GM12878 (cell line): ENCODE measurements around the gene PRR14L. TPM values are rescaled to one million over a fixed set of nuclear protein-coding genes. Genes with fewer than 3 reads are reported as not detected.

ENCODE experiments used
- CTCF ChIP-seq, 3 experiments: IDR thresholded peaks in 2 of 3; conservative IDR thresholded peaks in 1 of 3; 2 replicates each; pipeline ENCODE4 v1.5.1; 2011; ENCODE audit warnings: low read depth in 3 of 3, low read length in 3 of 3, mild to moderate bottlenecking in 3 of 3, control low read depth in 2 of 3, moderate library complexity in 2 of 3, inconsistent platforms in 1 of 3, mixed read lengths in 1 of 3; ENCODE audit not compliant: control insufficient read depth in 2 of 3, insufficient read depth in 1 of 3; ENCODE audit errors: extremely low read depth in 1 of 3
- EED ChIP-seq: sonication (generic); IDR thresholded peaks from 2 replicates; pipeline ENCODE4 v1.6.1; 2016; ENCODE audit warnings: antibody characterized with exemption, low read depth
- ELK1 ChIP-seq: IDR thresholded peaks from 2 replicates; pipeline ENCODE4 v1.6.1; 2012; ENCODE audit warnings: low read depth, low read length, improper control_type of control experiment
- FOXK2 ChIP-seq: fragments of 450-650 bp; IDR thresholded peaks from 2 replicates; pipeline ENCODE4 v1.6.1; 2017; ENCODE audit warnings: mild to moderate bottlenecking, moderate library complexity
- GABPA ChIP-seq: IDR thresholded peaks from 2 replicates; pipeline ENCODE4 v1.6.1; 2014; ENCODE audit warnings: antibody characterized with exemption, low read depth, mild to moderate bottlenecking, inconsistent platforms
- IKZF1 ChIP-seq: fragments of 450-650 bp; conservative IDR thresholded peaks from 2 replicates; pipeline ENCODE4 v1.6.1; 2017; ENCODE audit warnings: antibody characterized with exemption, mild to moderate bottlenecking
- KDM1A ChIP-seq: fragments of 200-600 bp; sonication (generic); IDR thresholded peaks from 2 replicates; pipeline ENCODE4 v1.6.1; 2016; ENCODE audit warnings: borderline replicate concordance
- MEF2B ChIP-seq: fragments of 450-650 bp; IDR thresholded peaks from 2 replicates; pipeline ENCODE4 v1.6.1; 2018; ENCODE audit warnings: mild to moderate bottlenecking, moderate library complexity; ENCODE audit not compliant: partially characterized antibody, poor library complexity, severe bottlenecking
- MLLT1 ChIP-seq: fragments of 450-650 bp; IDR thresholded peaks from 2 replicates; pipeline ENCODE4 v1.6.1; 2016; ENCODE audit warnings: mild to moderate bottlenecking
- MXI1 ChIP-seq: fragments of 150-350 bp; IDR thresholded peaks from 2 replicates; pipeline ENCODE4 v1.6.1; 2011; ENCODE audit warnings: low read depth, mild to moderate bottlenecking, inconsistent platforms, low read length, improper control_type of control experiment
- NBN ChIP-seq: fragments of 450-650 bp; IDR thresholded peaks from 2 replicates; pipeline ENCODE4 v1.6.1; 2016
- NR2C1 ChIP-seq: fragments of 450-650 bp; IDR thresholded peaks from 2 replicates; pipeline ENCODE4 v1.6.1; 2017; ENCODE audit warnings: antibody characterized with exemption, mild to moderate bottlenecking, moderate library complexity
- POLR2AphosphoS2 ChIP-seq: IDR thresholded peaks from 2 replicates; pipeline ENCODE4 v1.6.1; 2011; ENCODE audit warnings: low read depth, mild to moderate bottlenecking, low read length, improper control_type of control experiment, moderate library complexity
- POLR2AphosphoS5 ChIP-seq: IDR thresholded peaks from 2 replicates; pipeline ENCODE4 v1.6.1; 2011; ENCODE audit warnings: mild to moderate bottlenecking, low read length, inconsistent platforms
- RAD51 ChIP-seq: fragments of 450-650 bp; IDR thresholded peaks from 2 replicates; pipeline ENCODE4 v1.6.1; 2016; ENCODE audit warnings: moderate library complexity, mild to moderate bottlenecking, inconsistent platforms
- RFX5 ChIP-seq: IDR thresholded peaks from 2 replicates; pipeline ENCODE4 v1.6.1; 2011; ENCODE audit warnings: low read depth, low read length, improper control_type of control experiment
- SMAD1 ChIP-seq: fragments of 450-650 bp; IDR thresholded peaks from 2 replicates; pipeline ENCODE4 v1.6.1; 2018; ENCODE audit warnings: mild to moderate bottlenecking, low read depth; ENCODE audit not compliant: partially characterized antibody
- SPI1 ChIP-seq: IDR thresholded peaks from 2 replicates; pipeline ENCODE4 v1.6.1; 2011; ENCODE audit warnings: low read depth, mild to moderate bottlenecking, low read length, moderate library complexity, borderline replicate concordance; ENCODE audit not compliant: insufficient read depth
- SREBF1 ChIP-seq: IDR thresholded peaks from 2 replicates; pipeline ENCODE4 v1.6.1; 2012; ENCODE audit warnings: mild to moderate bottlenecking, low read length
- SREBF2 ChIP-seq: IDR thresholded peaks from 2 replicates; pipeline ENCODE4 v1.6.1; 2012; ENCODE audit warnings: mild to moderate bottlenecking, low read length
- SRF ChIP-seq, 2 experiments: IDR thresholded peaks; 2 replicates each; pipeline ENCODE4 v1.6.1; 2011; ENCODE audit warnings: low read depth in 2 of 2, low read length in 2 of 2, mild to moderate bottlenecking in 1 of 2, moderate library complexity in 1 of 2
- ZNF274 ChIP-seq: IDR thresholded peaks from one replicate; pipeline ENCODE4 v1.8.0; 2011; ENCODE audit not compliant: insufficient read length, insufficient read depth
- ZNF687 ChIP-seq: fragments of 450-650 bp; IDR thresholded peaks from 2 replicates; pipeline ENCODE4 v1.6.1; 2017; ENCODE audit warnings: mild to moderate bottlenecking, moderate library complexity
- polyA plus RNA-seq, 11 experiments: library from polyadenylated mRNA; depleted of rRNA in 4 of 11; unstranded in 6 of 11; stranded (reverse) in 5 of 11; fragments of >200 nt; fragmentation: Nextera tagmentation in 4 of 11; fragmentation: Illumina TruSeq in 1 of 11; extraction: Ambion mirVana in 4 of 11; extraction: Trizol in 1 of 11; gene quantifications; 1 replicate in 1 of 11; 2 replicates in 10 of 11; pipeline versions ENCODE4 v1.2.1 to v1.2.3, GENCODE V29; 2011 to 2016; ENCODE audit warnings: inconsistent platforms in 2 of 11, missing spikeins in 2 of 11, low read depth in 1 of 11
- total RNA-seq, 4 experiments: library from RNA; depleted of rRNA in 3 of 4; stranded (reverse); fragments of >200 nt in 3 of 4; fragmentation: Illumina TruSeq in 1 of 4; extraction: Trizol in 1 of 4; gene quantifications; 2 replicates each; pipeline versions ENCODE4 v1.2.1 to v1.2.3, GENCODE V29; 2013 to 2021

The PRR14L gene
- total and polyA plus RNA-seq, 10 of the 15 experiments (the other 5 are each of a cell fraction or from before 2014, with no cell fraction given) = 4.2 to 49.0 (median 21.4) TPM

- no peak for TF ChIP-seq SREBF1
- TF ChIP-seq MXI1 = peak; percentile 67
- TF ChIP-seq IKZF1 = peak; percentile 87
- TF ChIP-seq ZNF687 = 0 out of 2 replicates have a peak, but pooled peaks have one; percentile 35
- no peak for TF ChIP-seq RFX5
- TF ChIP-seq SPI1 = peak; percentile 98
- peak; percentile 72 for TF ChIP-seq GABPA
- 0 out of 4 replicates have a peak, but pooled peaks of 1 of the 2 experiments have one; percentile 25 for TF ChIP-seq SRF (IDR thresholded peaks at IDR 0.05; ENCODE audit: low read depth in 2 of 2, low read length in 2 of 2)
- TF ChIP-seq NR2C1 = peak; percentile 86
- no peak for TF ChIP-seq RAD51
- 0 out of 2 replicates have a peak, but pooled peaks have one; percentile 13 for TF ChIP-seq ELK1
- TF ChIP-seq ZNF274 = no peak
- TF ChIP-seq POLR2AphosphoS2 = peak; percentile 92
- no peak for TF ChIP-seq FOXK2
- TF ChIP-seq CTCF (IDR thresholded peaks at IDR 0.05 in 2 of 3, conservative IDR thresholded peaks at IDR 0.05 in 1 of 3; ENCODE audit: control insufficient read depth in 2 of 3, extremely low read depth in 1 of 3, insufficient read depth in 1 of 3, low read depth in 3 of 3, low read length in 3 of 3) = peak in 1 of 3 experiments; percentile 18; a peak in 2 of 6 replicates
- no peak for TF ChIP-seq SREBF2
- TF ChIP-seq SMAD1 = no peak
- peak; percentile 94 for TF ChIP-seq POLR2AphosphoS5
- TF ChIP-seq KDM1A = no peak
- no peak for TF ChIP-seq MLLT1
- TF ChIP-seq NBN = peak; percentile 66; the same call in 1 of the 2 replicates
- no peak for TF ChIP-seq MEF2B
- no peak for TF ChIP-seq EED
These were observed at the start of gene PRR14L (continued) for GRCh38 chr22:31749636-31750364.
